ENCODE measurements around the gene IL34.

DNA sequence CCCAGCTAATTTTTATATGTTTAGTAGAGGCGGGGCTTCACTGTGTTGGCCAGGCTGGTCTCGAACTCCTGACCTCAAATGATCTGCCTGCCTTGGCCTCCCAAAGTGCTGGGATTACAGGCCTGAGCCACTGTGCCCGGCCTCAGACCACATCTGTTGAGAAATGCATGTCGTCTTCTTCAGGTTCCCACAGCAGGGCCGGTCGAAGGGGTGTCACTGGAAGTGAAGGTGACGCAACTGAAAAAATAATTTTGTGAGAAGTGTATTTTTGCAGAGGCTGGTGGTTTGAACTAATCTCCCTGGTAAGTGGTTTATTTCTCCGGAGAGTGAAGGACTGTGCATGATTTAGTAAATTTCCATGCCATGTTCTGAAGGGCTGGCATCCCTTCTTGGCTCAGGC, 33.4 kb upstream of the IL34 start:
- TF ChIP-seq, protein P1, sequence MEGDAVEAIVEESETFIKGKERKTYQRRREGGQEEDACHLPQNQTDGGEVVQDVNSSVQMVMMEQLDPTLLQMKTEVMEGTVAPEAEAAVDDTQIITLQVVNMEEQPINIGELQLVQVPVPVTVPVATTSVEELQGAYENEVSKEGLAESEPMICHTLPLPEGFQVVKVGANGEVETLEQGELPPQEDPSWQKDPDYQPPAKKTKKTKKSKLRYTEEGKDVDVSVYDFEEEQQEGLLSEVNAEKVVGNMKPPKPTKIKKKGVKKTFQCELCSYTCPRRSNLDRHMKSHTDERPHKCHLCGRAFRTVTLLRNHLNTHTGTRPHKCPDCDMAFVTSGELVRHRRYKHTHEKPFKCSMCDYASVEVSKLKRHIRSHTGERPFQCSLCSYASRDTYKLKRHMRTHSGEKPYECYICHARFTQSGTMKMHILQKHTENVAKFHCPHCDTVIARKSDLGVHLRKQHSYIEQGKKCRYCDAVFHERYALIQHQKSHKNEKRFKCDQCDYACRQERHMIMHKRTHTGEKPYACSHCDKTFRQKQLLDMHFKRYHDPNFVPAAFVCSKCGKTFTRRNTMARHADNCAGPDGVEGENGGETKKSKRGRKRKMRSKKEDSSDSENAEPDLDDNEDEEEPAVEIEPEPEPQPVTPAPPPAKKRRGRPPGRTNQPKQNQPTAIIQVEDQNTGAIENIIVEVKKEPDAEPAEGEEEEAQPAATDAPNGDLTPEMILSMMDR (IDR thresholded peaks at IDR 0.05) = no peak
- TF ChIP-seq CEBPB (IDR thresholded peaks at IDR 0.05) = no peak
- TF ChIP-seq SREBF2 (IDR thresholded peaks at IDR 0.05) = no peak
- TF ChIP-seq POLR2A (IDR thresholded peaks at IDR 0.05; ENCODE audit: low read length) = no peak
- no peak for TF ChIP-seq ESRRA (IDR thresholded peaks at IDR 0.05; ENCODE audit: borderline replicate concordance, low read length)
- no peak for TF ChIP-seq SMC3 (IDR thresholded peaks at IDR 0.05)
- TF ChIP-seq PHF8 (IDR thresholded peaks at IDR 0.05; ENCODE audit: borderline replicate concordance, low read depth) = no peak
- TF ChIP-seq, protein P2, sequence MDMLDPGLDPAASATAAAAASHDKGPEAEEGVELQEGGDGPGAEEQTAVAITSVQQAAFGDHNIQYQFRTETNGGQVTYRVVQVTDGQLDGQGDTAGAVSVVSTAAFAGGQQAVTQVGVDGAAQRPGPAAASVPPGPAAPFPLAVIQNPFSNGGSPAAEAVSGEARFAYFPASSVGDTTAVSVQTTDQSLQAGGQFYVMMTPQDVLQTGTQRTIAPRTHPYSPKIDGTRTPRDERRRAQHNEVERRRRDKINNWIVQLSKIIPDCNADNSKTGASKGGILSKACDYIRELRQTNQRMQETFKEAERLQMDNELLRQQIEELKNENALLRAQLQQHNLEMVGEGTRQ (IDR thresholded peaks at IDR 0.05) = no peak
- no peak for TF ChIP-seq JUN (IDR thresholded peaks at IDR 0.05)
- TF ChIP-seq POLR2AphosphoS2 (conservative IDR thresholded peaks at IDR 0.05; ENCODE audit: low read length) = no peak
- TF ChIP-seq ZSCAN20 (CRISPR knock-in tag; IDR thresholded peaks at IDR 0.05) = no peak
